Right ventricle myocardium superior (tissue), 1 donor: ENCODE measurements around the gene CD151. TPM values are rescaled to one million over a fixed set of nuclear protein-coding genes. Genes with fewer than 3 reads are reported as not detected.

Experiments
- ATAC-seq: fragments of 200-7000 bp; cut with Tn5 transposase; one replicate; pipeline ENCODE4 v1.9.1; 2020; ENCODE audit warnings: mild to moderate bottlenecking; ENCODE audit not compliant: poor library complexity
- DNase-seq: peaks from one replicate; pipeline ENCODE4 v3.0.0-alpha.2; 2020
- intact Hi-C: fragments of 100-400 bp; cut with DNase I; formaldehyde crosslinking; loops from one replicate; pipeline ENCODE4 v1.11.2; 2022
- total RNA-seq: library from RNA; stranded (reverse); fragmentation: NEBNext Ultra II Directional; extraction: Animal tissue kit (Norgen Biotek cat#: 25700); gene quantifications from one replicate; pipeline ENCODE4 v1.2.1, GENCODE V29; 2021
- donor health status: DM: no; HTN: yes; CAD: no; lungs with severe emphysema.

The CD151 gene
- total RNA-seq, 1 donor from 2014 or later: 405 TPM

DNA sequence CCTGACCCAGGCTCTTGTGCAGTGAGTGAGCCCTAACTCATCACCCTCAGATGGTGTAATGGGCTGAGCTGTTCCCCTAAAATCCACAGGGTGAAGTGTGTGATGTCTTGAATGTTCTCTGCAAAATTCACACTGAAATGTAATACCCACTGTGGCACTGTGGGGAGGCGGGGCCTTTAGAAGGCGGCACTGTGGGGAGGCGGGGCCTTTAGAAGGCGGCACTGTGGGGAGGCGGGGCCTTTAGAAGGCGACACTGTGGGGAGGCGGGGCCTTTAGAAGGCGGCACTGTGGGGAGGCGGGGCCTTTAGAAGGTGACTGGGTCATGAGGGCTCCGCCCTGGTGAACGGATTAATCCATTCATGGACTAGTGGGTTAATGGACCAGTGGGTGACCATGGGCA is 44.8 kb downstream of the CD151 start:
- DNase-seq (no peak), ATAC-seq (no peak)
- intact Hi-C loops: no loop called here

DNA sequence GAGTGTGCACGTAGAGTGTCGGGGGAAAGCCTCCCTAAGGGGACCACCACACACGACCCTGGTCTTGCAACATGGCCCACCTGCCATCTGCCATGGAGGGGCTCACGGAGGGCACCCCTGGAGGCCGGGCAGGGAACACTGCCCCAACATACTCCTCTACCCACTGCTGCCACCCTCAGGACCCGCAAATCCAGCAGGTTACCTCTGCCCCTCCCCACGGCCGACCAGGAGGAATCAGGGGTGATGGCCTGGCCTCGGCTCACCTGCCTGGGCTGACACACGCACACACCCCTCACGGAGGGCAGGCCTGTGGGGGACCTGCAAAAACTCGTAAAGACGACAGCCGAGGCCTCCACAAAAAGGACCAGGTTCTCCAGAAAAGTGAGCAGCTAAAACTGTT is 47.7 kb downstream of the CD151 start:
- ATAC-seq (no peak), DNase-seq (no peak)
- intact Hi-C loops: no loop called here

GRCh38 chr11:882596-882995 is 49.8 kb downstream of the CD151 start:
- no peak for DNase-seq

DNA sequence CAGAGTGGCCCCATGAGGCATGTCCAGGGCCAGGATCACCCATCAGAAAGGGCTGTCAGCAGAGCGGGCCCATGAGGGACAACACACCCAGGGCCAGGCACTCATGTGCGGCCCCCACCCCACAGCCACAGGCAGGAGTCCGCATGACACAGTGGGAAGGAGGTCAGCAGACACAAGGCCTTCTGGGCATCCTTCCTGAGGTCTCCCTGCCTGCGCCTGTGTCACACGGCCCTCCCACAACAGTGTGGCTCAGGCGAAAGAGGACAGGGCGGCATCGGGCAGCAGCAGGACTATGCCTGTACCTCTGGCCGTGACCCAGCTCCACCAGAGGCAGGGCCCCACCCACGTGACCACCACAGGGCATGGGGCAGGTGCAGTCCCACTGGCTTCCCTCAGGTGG is 50.8 kb downstream of the CD151 start:
- DNase-seq (no peak), ATAC-seq (no peak)
- intact Hi-C loops: no loop called here

More at GRCh38 chr11:882596-882995, 49.8 kb downstream of the CD151 start:
- no peak for ATAC-seq
- intact Hi-C loops: no loop called here

GRCh38 chr11:884578-885070 is 51.9 kb downstream of the CD151 start:
- ATAC-seq (no peak), DNase-seq (no peak)
- intact Hi-C loops: no loop called here

- DNase-seq: no peak
- intact Hi-C loops: no loop called here
Observed at GRCh38 chr11:886568-886967, 53.8 kb downstream of the CD151 start.

GRCh38 chr11:887589-887988 is 54.8 kb downstream of the CD151 start:
- intact Hi-C loops: no loop called here
- ATAC-seq (no peak), DNase-seq (no peak)

More at GRCh38 chr11:886568-886967, 53.8 kb downstream of the CD151 start:
- no peak for ATAC-seq

Other genes with a start within 250 kb of the CD151 start
- 7.5 TPM for gene IRF7, start 217.0 kb upstream of the CD151 start, total RNA-seq
- not detected for gene CDHR5, start 208.0 kb upstream of the CD151 start, total RNA-seq
- gene SCT, start 205.8 kb upstream of the CD151 start, total RNA-seq: not detected
- not detected for gene DRD4, start 195.7 kb upstream of the CD151 start, total RNA-seq
- gene DEAF1, start 137.7 kb upstream of the CD151 start, total RNA-seq: 22.1 TPM
- 9.1 TPM for gene TMEM80, start 137.1 kb upstream of the CD151 start, total RNA-seq
- gene EPS8L2, start 126.7 kb upstream of the CD151 start, total RNA-seq: 3.2 TPM
- 90.1 TPM for gene TALDO1, start 85.5 kb upstream of the CD151 start, total RNA-seq
- 17.4 TPM for gene GATD1, start 55.5 kb upstream of the CD151 start, total RNA-seq
- 0.19 TPM for gene CEND1, start 42.9 kb upstream of the CD151 start, total RNA-seq
- gene SLC25A22, start 34.7 kb upstream of the CD151 start, total RNA-seq: 3.4 TPM
- gene PIDD1, start 27.7 kb upstream of the CD151 start, total RNA-seq: 7.3 TPM
- gene RPLP2, start 23.0 kb upstream of the CD151 start, total RNA-seq: 982 TPM
- 346 TPM for gene PNPLA2, start 14.0 kb upstream of the CD151 start, total RNA-seq
- gene CRACR2B, start 5.0 kb upstream of the CD151 start, total RNA-seq: 18.9 TPM
- gene POLR2L, start 9.6 kb downstream of the CD151 start, total RNA-seq: 267 TPM
- gene TSPAN4, start 9.9 kb downstream of the CD151 start, total RNA-seq: 40.5 TPM
- 48.3 TPM for gene CHID1, start 77.9 kb downstream of the CD151 start, total RNA-seq
- gene AP2A2, start 92.9 kb downstream of the CD151 start, total RNA-seq: 53.5 TPM
- gene MUC6, start 203.8 kb downstream of the CD151 start, total RNA-seq: not detected
- gene MUC2, start 241.9 kb downstream of the CD151 start, total RNA-seq: not detected